AG04449 (cell line): Measurements from ENCODE around the gene SLC47A2.
"Not testable (repeated sequence)": the region's sequence is repeated elsewhere in the genome, so short reads cannot be mapped to it uniquely, and the experiment has no call there.

Experiments used
- CTCF ChIA-PET: fragments of 350-600 bp; formaldehyde crosslinking; extraction: SDS; loops from one replicate; lab custom pipeline; 2021; ENCODE audit warnings: antibody characterized with exemption; lab: Yijun Ruan, JAX
- POLR2A ChIA-PET: fragments of 400-600, 350-600 bp; formaldehyde crosslinking; extraction: SDS; loops from one replicate; lab custom pipeline; 2020; ENCODE audit warnings: antibody characterized with exemption, inconsistent platforms; lab: Yijun Ruan, JAX
- DNase-seq: peaks from one replicate; pipeline ENCODE4 v3.0.0-alpha.2; 2010; ENCODE audit warnings: low read depth, low spot score
- H3K4me3 ChIP-seq: 2 replicates; pipeline ENCODE4 v1.5.1; 2011; ENCODE audit warnings: low read depth, mild to moderate bottlenecking, control low read depth, low read length
- CTCF ChIP-seq: IDR thresholded peaks from one replicate; pipeline ENCODE4 v1.5.1; 2011; ENCODE audit warnings: mild to moderate bottlenecking, moderate library complexity, low read length, control low read depth, inconsistent platforms; ENCODE audit not compliant: insufficient read depth; ENCODE audit errors: missing control alignments

SLC47A2 gene

DNA sequence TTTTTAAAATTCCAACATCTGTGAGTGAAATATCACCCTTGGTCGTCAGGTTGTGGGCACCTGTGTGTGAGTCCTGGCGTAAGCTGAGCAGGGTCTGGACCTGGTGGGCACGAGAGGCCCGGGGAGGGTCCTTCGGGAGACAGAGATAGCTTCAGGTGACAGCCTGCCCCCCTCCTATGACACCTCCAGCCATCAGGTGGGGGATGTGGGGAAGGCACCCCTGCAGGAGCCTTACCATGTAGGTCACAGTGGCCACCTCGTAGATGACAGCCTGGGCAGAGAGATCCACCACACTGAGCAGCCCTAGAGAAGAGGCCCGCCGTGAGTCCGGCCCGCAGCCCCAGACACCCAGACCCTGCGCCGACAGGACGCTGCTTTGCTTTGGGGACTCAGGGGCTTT lies 11.2 kb downstream of the SLC47A2 start:
- CTCF ChIA-PET, result no interaction called here

DNA sequence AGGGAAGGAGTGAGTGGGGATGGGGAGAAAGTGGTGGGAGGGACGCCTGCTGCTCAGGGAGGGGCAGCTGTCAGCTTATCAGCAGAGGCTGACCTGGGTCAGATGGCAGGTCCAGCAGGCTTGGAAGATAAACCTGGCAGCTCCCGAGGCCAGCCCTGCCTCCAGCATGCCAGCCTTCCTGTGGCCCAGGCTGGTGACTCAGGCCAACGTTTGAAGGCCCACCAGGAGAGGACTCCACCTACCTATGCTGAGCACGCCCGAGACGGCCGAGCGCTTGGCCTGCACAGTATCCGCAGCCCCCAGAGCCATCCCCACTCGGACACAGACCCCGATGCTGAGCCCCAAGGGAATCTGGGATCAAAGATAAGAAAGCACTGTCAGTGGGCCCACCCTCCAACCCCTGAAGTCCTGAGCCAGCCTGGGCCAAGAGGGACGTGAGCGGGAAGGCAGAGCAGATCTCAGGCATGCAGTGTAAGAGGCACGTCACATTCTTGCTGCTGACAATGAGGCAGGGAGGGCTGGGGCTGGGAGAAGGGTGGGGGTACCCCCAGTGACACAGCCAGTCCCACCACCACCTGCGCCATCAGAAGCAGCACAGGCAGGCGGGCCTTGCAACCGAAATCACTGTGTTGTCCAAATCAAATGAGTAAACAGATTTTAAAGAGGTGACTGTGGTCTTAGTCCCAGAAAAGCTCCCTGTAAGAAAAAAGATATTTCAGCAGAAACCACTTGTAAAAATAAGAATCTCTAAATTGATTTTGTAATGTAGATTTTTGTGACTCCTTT lies 12.4 kb downstream of the SLC47A2 start:
- ChIA-PET CTCF (no interaction called here), POLR2A (no interaction called here)
- no peak for DNase-seq
- TF ChIP-seq CTCF, result no peak
- H3K4me3 ChIP-seq, result no peak overlapping the region

More for the DNA sequence above, 11.2 kb downstream of the SLC47A2 start:
- no peak overlapping the region for H3K4me3 ChIP-seq
- POLR2A ChIA-PET, result no interaction called here
- no peak for DNase-seq
- no peak for TF ChIP-seq CTCF

GRCh38 chr17:19703106-19703827 lies 13.1 kb downstream of the SLC47A2 start:
- DNase-seq, result no peak
- POLR2A ChIA-PET, result no interaction called here
- no peak overlapping the region for H3K4me3 ChIP-seq
- CTCF ChIA-PET, result no interaction called here
- TF ChIP-seq CTCF, result no peak

- H3K4me3 ChIP-seq, result no peak overlapping the region
- DNase-seq, result no peak
- POLR2A ChIA-PET, result no interaction called here
- CTCF ChIA-PET, result no interaction called here
- no peak for TF ChIP-seq CTCF
Observed at GRCh38 chr17:19702217-19702641, 14.2 kb downstream of the SLC47A2 start.

- H3K4me3 ChIP-seq, result no peak overlapping the region
- ChIA-PET POLR2A (no interaction called here), CTCF (no interaction called here)
- no peak for TF ChIP-seq CTCF
- DNase-seq, result no peak
Observed at GRCh38 chr17:19686400-19687090, 29.8 kb downstream of the SLC47A2 start.

DNA sequence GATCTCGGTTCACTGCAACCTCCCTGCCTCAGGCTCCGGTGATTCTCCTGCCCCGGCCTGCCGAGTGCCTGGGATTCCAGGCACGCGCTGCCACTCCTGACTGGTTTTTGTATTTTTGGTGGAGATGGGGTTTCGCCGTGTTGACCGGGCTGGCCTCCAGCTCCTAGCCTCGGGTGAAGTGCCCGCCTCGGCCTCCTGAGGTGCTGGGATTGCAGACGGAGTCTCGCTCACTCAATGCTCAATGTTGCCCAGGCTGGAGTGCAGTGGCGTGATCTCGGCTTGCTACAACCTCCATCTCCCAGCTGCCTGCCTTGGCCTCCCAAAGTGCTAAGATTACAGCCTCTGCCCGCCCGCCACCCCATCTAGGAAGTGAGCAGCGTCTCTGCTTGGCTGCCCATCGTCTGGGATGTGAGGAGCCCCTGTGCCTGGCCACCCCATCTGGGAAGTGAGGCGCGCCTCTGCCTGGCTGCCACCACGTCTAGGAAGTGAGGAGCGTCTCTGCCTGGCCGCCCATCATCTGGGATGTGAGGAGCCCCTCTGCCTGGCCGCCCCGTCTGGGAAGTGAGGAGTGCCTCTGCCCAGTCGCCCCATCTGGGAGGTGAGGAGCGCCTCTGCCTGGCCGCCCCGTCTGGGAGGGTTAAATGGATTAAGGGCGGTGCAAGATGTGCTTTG lies 31.3 kb downstream of the SLC47A2 start:
- H3K4me3 ChIP-seq, DNase-seq, CTCF ChIA-PET, POLR2A ChIA-PET: not testable (repeated sequence)
